Subcutaneous adipose tissue (tissue), 4 donors: Measurements from ENCODE around the gene JAM2. TPM values are rescaled to one million over a fixed set of nuclear protein-coding genes. Genes with fewer than 3 reads are reported as not detected.

Experiments used
- total RNA-seq, 4 donors: library from RNA; depleted of rRNA; stranded (reverse); fragments of >200 nt; gene quantifications; one replicate each; pipeline ENCODE4 v1.1.0, GENCODE V29; 2016
- TF ChIP-seq, protein P1 (sequence below): fragments of 450-650 bp; IDR thresholded peaks from one replicate; pipeline ENCODE4 v1.5.1; 2016; ENCODE audit warnings: low read depth, mild to moderate bottlenecking, control low read depth, antibody characterized with exemption, moderate library complexity

The JAM2 gene
- total RNA-seq, 4 donors from 2014 or later = 4.4 to 21.1 (median 15.5) TPM

DNA sequence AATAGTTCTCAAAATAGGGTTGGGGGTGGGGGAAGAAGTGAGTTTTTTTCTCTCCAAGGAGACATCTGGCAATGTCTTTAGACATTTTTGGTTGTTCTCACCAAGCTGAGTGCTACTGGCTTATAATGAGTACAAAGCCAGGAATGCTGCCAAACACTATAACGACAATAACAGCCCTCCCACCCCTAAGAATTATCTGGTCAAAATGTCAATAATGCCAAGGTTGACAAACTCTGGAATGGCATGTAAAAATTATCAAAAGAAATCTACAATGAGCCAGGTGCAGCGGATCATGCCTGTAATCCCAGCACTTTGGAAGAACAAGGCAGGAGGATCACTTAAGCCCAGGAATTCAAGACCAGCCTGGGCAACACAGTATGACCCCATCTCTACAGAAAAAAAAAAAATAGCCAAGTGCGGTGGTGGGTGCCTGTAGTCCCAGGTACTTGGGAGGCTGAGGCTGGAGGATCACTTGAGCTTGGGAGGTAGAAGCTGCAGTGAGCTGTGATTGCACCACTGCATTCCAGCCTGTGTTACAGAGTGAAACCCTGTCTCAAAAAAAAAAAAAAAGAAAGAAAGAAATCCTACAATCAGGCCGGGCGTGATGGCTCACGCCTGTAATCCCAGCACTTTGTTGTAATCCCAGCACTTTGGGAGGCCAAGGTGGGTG is 93.2 kb downstream of the JAM2 start:
- TF ChIP-seq, protein P1, sequence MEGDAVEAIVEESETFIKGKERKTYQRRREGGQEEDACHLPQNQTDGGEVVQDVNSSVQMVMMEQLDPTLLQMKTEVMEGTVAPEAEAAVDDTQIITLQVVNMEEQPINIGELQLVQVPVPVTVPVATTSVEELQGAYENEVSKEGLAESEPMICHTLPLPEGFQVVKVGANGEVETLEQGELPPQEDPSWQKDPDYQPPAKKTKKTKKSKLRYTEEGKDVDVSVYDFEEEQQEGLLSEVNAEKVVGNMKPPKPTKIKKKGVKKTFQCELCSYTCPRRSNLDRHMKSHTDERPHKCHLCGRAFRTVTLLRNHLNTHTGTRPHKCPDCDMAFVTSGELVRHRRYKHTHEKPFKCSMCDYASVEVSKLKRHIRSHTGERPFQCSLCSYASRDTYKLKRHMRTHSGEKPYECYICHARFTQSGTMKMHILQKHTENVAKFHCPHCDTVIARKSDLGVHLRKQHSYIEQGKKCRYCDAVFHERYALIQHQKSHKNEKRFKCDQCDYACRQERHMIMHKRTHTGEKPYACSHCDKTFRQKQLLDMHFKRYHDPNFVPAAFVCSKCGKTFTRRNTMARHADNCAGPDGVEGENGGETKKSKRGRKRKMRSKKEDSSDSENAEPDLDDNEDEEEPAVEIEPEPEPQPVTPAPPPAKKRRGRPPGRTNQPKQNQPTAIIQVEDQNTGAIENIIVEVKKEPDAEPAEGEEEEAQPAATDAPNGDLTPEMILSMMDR = no peak

GRCh38 chr21:25733859-25734653 is 95.0 kb downstream of the JAM2 start:
- TF ChIP-seq, protein P1 = no peak

DNA sequence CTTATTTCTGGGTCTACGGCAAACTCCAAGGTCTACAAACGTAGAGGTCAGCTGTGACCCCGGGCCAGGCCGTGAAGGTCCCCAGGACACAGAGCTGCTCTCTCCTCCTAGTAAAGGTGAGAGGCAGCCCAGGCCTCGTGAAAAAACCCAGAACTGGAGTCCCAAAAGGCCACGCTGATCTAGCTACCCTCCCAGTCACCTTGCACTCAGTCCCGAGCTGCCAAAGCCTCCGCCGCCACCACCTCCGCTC is 95.5 kb downstream of the JAM2 start:
- TF ChIP-seq, protein P1 = no peak

- TF ChIP-seq, protein P1 = no peak
These were observed 96.0 kb downstream of the JAM2 start, which contains the start of the genes ATP5PF and GABPA for GRCh38 chr21:25734904-25735645. Gene ATP5PF (minus strand): TSS chr21:25734904. CDS start chr21:25729794, 5,110 bp downstream. Gene GABPA (plus strand): TSS chr21:25734972. CDS start chr21:25741599, 6,627 bp downstream.

GRCh38 chr21:25735646-25736597 is 96.9 kb downstream of the JAM2 start:
- TF ChIP-seq, protein P1 = no peak

GRCh38 chr21:25737421-25737820 is 98.4 kb downstream of the JAM2 start:
- TF ChIP-seq, protein P1 = no peak
